H9 (cell line): Measurements from ENCODE around the gene ARPP21. TPM values are rescaled to one million over a fixed set of nuclear protein-coding genes. Genes with fewer than 3 reads are reported as not detected.

Experiments
- DNase-seq: peaks from one replicate; pipeline ENCODE4 v3.0.0-alpha.2; 2017
- H2AFZ ChIP-seq: one replicate; pipeline ENCODE4 v1.6.1; 2013; ENCODE audit warnings: mild to moderate bottlenecking, low read length, control low read depth, moderate library complexity
- H2AK5ac ChIP-seq: 2 replicates; pipeline ENCODE4 v1.6.1; 2013; ENCODE audit warnings: low read length, control low read depth, mixed read lengths; ENCODE audit not compliant: insufficient read length
- H2BK120ac ChIP-seq: one replicate; pipeline ENCODE4 v1.6.1; 2013; ENCODE audit warnings: low read depth, mild to moderate bottlenecking, low read length, control low read depth, inconsistent platforms; ENCODE audit not compliant: poor library complexity, severe bottlenecking
- H2BK12ac ChIP-seq: 2 replicates; pipeline ENCODE4 v1.6.1; 2013; ENCODE audit warnings: low read length, control low read depth, mixed read lengths, low read depth; ENCODE audit not compliant: insufficient read length
- H2BK15ac ChIP-seq: 2 replicates; pipeline ENCODE4 v1.6.1; 2013; ENCODE audit warnings: low read depth, low read length, control low read depth
- H2BK20ac ChIP-seq: one replicate; pipeline ENCODE4 v1.6.1; 2013; ENCODE audit warnings: low read depth, mild to moderate bottlenecking, low read length, control low read depth, inconsistent platforms; ENCODE audit not compliant: poor library complexity, severe bottlenecking
- H2BK5ac ChIP-seq: 2 replicates; pipeline ENCODE4 v1.6.1; 2013; ENCODE audit warnings: low read length, control low read depth, mixed read lengths; ENCODE audit not compliant: insufficient read length
- H3K14ac ChIP-seq: 2 replicates; pipeline ENCODE4 v1.6.1; 2013; ENCODE audit warnings: low read length, control low read depth; ENCODE audit not compliant: insufficient read depth
- H3K18ac ChIP-seq: 2 replicates; pipeline ENCODE4 v1.6.1; 2013; ENCODE audit warnings: low read depth, mild to moderate bottlenecking, mixed read lengths, low read length, control low read depth; ENCODE audit not compliant: insufficient read length
- H3K23ac ChIP-seq: 2 replicates; pipeline ENCODE4 v1.6.1; 2013; ENCODE audit warnings: low read length, control low read depth, mixed read lengths, low read depth; ENCODE audit not compliant: insufficient read length
- H3K23me2 ChIP-seq: 2 replicates; pipeline ENCODE4 v1.6.1; 2013; ENCODE audit warnings: low read depth, mild to moderate bottlenecking, mixed read lengths, low read length, control low read depth; ENCODE audit not compliant: insufficient read length, poor library complexity, severe bottlenecking
- H3K27ac ChIP-seq: 2 replicates; pipeline ENCODE4 v1.5.1; 2013; ENCODE audit warnings: low read length, control low read depth, mixed read lengths, low read depth; ENCODE audit not compliant: insufficient read length
- H3K27me3 ChIP-seq: 2 replicates; pipeline ENCODE4 v1.6.1; 2013; ENCODE audit warnings: low read length, control low read depth, inconsistent platforms; ENCODE audit not compliant: insufficient read depth
- H3K4ac ChIP-seq: 2 replicates; pipeline ENCODE4 v1.6.1; 2013; ENCODE audit warnings: low read depth, mild to moderate bottlenecking, control low read depth, inconsistent platforms, low read length, moderate library complexity
- H3K4me1 ChIP-seq: 2 replicates; pipeline ENCODE4 v1.6.1; 2013; ENCODE audit warnings: low read length, control low read depth, inconsistent platforms; ENCODE audit not compliant: insufficient read depth
- H3K4me2 ChIP-seq: 2 replicates; pipeline ENCODE4 v1.6.1; 2013; ENCODE audit warnings: low read length, control low read depth, mixed read lengths; ENCODE audit not compliant: insufficient read length, insufficient read depth
- H3K56ac ChIP-seq: 2 replicates; pipeline ENCODE4 v1.6.1; 2013; ENCODE audit warnings: low read depth, mild to moderate bottlenecking, mixed read lengths, low read length, control low read depth; ENCODE audit not compliant: insufficient read length
- H3K79me1 ChIP-seq: 2 replicates; pipeline ENCODE4 v1.6.1; 2013; ENCODE audit warnings: low read depth, mild to moderate bottlenecking, moderate library complexity, low read length, control low read depth, inconsistent platforms; ENCODE audit not compliant: insufficient read depth, poor library complexity, severe bottlenecking
- H3K79me2 ChIP-seq: 2 replicates; pipeline ENCODE4 v1.6.1; 2013; ENCODE audit warnings: low read length, control low read depth, inconsistent platforms; ENCODE audit not compliant: insufficient read depth
- H3K9ac ChIP-seq: 2 replicates; pipeline ENCODE4 v1.6.1; 2013; ENCODE audit warnings: low read length, control low read depth, mixed read lengths; ENCODE audit not compliant: insufficient read length; ENCODE audit errors: extremely low read depth
- H3K9me3 ChIP-seq: one replicate; pipeline ENCODE4 v1.6.1; 2013; ENCODE audit warnings: low read depth, low read length, inconsistent platforms; ENCODE audit not compliant: control insufficient read depth
- H3T11ph ChIP-seq: one replicate; pipeline ENCODE4 v1.6.1; 2013; ENCODE audit warnings: mild to moderate bottlenecking, low read length, control low read depth, inconsistent platforms
- H4K20me1 ChIP-seq: one replicate; pipeline ENCODE4 v1.6.1; 2013; ENCODE audit not compliant: control insufficient read depth, insufficient read length, insufficient read depth
- H4K5ac ChIP-seq: 2 replicates; pipeline ENCODE4 v1.6.1; 2013; ENCODE audit warnings: low read depth, mild to moderate bottlenecking, mixed read lengths, low read length, control low read depth; ENCODE audit not compliant: insufficient read length
- H4K8ac ChIP-seq: replicated peaks from 2 replicates; pipeline ENCODE4 v1.6.1; 2013; ENCODE audit warnings: low read length, control low read depth, mixed read lengths, low read depth; ENCODE audit not compliant: insufficient read length
- H4K91ac ChIP-seq: 2 replicates; pipeline ENCODE4 v1.6.1; 2013; ENCODE audit warnings: low read depth, mild to moderate bottlenecking, moderate library complexity, mixed read lengths, low read length, control low read depth; ENCODE audit not compliant: insufficient read length
- H3K27ac Mint-ChIP-seq, 3 experiments: 2 replicates in 2 of 3; 3 replicates in 1 of 3; pipeline ENCODE4 v1.8.0; 2020 to 2021; ENCODE audit warnings: mixed read lengths in 3 of 3, mild to moderate bottlenecking in 1 of 3, moderate library complexity in 1 of 3
- H3K27me3 Mint-ChIP-seq: 2 replicates; pipeline ENCODE4 v1.8.0; 2021; ENCODE audit warnings: low read depth, mild to moderate bottlenecking, moderate library complexity, mixed read lengths
- H3K36me3 Mint-ChIP-seq, 3 experiments: 2 replicates in 2 of 3; 3 replicates in 1 of 3; pipeline ENCODE4 v1.8.0; 2020 to 2021; ENCODE audit warnings: low read depth in 3 of 3, mixed read lengths in 3 of 3; ENCODE audit not compliant: insufficient read depth in 1 of 3
- H3K4me1 Mint-ChIP-seq, 2 experiments: 2 replicates each; pipeline ENCODE4 v1.8.0; 2020; ENCODE audit warnings: mixed read lengths in 2 of 2
- H3K4me3 Mint-ChIP-seq, 2 experiments: 2 replicates in 1 of 2; 3 replicates in 1 of 2; pipeline ENCODE4 v1.8.0; 2020 to 2021; ENCODE audit warnings: mild to moderate bottlenecking in 2 of 2, mixed read lengths in 2 of 2, moderate library complexity in 1 of 2
- H3K9me3 Mint-ChIP-seq, 2 experiments: 2 replicates in 1 of 2; 3 replicates in 1 of 2; pipeline ENCODE4 v1.8.0; 2020; ENCODE audit warnings: mild to moderate bottlenecking in 2 of 2, mixed read lengths in 2 of 2, moderate library complexity in 1 of 2
- CTCF ChIP-seq: fragments of 200-600 bp; sonication (generic); conservative IDR thresholded peaks from 3 replicates; pipeline ENCODE4 v1.8.0; 2021; ENCODE audit warnings: antibody characterized with exemption, mild to moderate bottlenecking
- WGBS: extraction: QIAGEN DNeasy Blood & Tissue Kit; methylation state at CpG from one replicate; pipeline ENCODE4 v1.1.7; 2013; ENCODE audit warnings: missing lambda C conversion rate, low lambda C conversion rate, mixed read lengths; ENCODE audit not compliant: insufficient read length; ENCODE audit errors: extremely low coverage; 5-methylcytosine and 5-hydroxymethylcytosine counted together
- total RNA-seq: library from RNA; stranded (reverse); gene quantifications from 2 replicates; pipeline ENCODE4 v1.2.1, GENCODE V29; 2021

The ARPP21 gene
- total RNA-seq, 1 experiment from 2014 or later = not detected

GRCh38 chr3:35671483-35671882, 32.2 kb downstream of the ARPP21 start:
- H3K18ac ChIP-seq = no peak overlapping the region
- H4K5ac ChIP-seq = no peak overlapping the region
- H3K79me1 ChIP-seq = no peaks in the 10 kb centered on the region
- H3K27ac Mint-ChIP-seq = no peak overlapping the region
- no peaks in the 10 kb centered on the region for H3K4me1 Mint-ChIP-seq
- no peaks in the 10 kb centered on the region for H3K27me3 ChIP-seq
- no peak overlapping the region for H3K23ac ChIP-seq
- H3T11ph ChIP-seq = no peak overlapping the region
- no peaks in the 10 kb centered on the region for H4K20me1 ChIP-seq
- H3K9ac ChIP-seq = no peak overlapping the region
- H3K4me3 Mint-ChIP-seq = no peak overlapping the region
- H2AK5ac ChIP-seq = no peak overlapping the region
- no peaks in the 10 kb centered on the region for H3K4me1 ChIP-seq
- no peak overlapping the region for H3K27ac ChIP-seq
- no peak overlapping the region for H3K14ac ChIP-seq
- H3K4ac ChIP-seq = no peak overlapping the region
- H3K9me3 ChIP-seq = no peaks in the 10 kb centered on the region
- H2AFZ ChIP-seq = no peak overlapping the region
- H4K91ac ChIP-seq = no peak overlapping the region
- TF ChIP-seq CTCF = no peak
- H4K8ac ChIP-seq = no peak overlapping the region
- no peaks in the 10 kb centered on the region for H3K36me3 Mint-ChIP-seq
- no peaks in the 10 kb centered on the region for H3K9me3 Mint-ChIP-seq
- no peak overlapping the region for H3K4me2 ChIP-seq
- H3K27me3 Mint-ChIP-seq = 0 out of 2 replicates have a peak, but pooled peaks cover 1% of the 10 kb centered on the region
- no peak overlapping the region for H2BK20ac ChIP-seq
- no CpG with 5 or more reads among the region's 2 CpGs for WGBS
- H2BK5ac ChIP-seq = no peak overlapping the region
- no peak overlapping the region for H2BK15ac ChIP-seq
- H2BK120ac ChIP-seq = no peak overlapping the region
- no peak for DNase-seq
- no peak overlapping the region for H3K56ac ChIP-seq
- H3K79me2 ChIP-seq = no peaks in the 10 kb centered on the region
- H2BK12ac ChIP-seq = no peak overlapping the region
- no peaks in the 10 kb centered on the region for H3K23me2 ChIP-seq
